Activated T-cell treated with anti-CD3 and anti-CD28 coated beads, Interleukin-2, amount 50 U/mL, for 72 hours (primary cell): Measurements from ENCODE around the gene CARMIL1. TPM values are rescaled to one million over a fixed set of nuclear protein-coding genes. Genes with fewer than 3 reads are reported as not detected.

Experiments used
- ATAC-seq, 2 donors: fragments of 150-1000 bp; cut with Tn5 transposase; replicated peaks in 1 of 2; 2 replicates each; pipeline ENCODE4 v1.10.0; 2021; ENCODE audit warnings: moderate library complexity in 2 of 2, mild to moderate bottlenecking in 1 of 2
- DNase-seq, 2 donors: peaks; one replicate each; pipeline ENCODE4 v3.0.0; 2021 to 2022; ENCODE audit warnings: mixed read lengths in 1 of 2
- H3K27ac Mint-ChIP-seq: one replicate; pipeline ENCODE4 v1.8.0; 2022; ENCODE audit warnings: mild to moderate bottlenecking, moderate library complexity, mixed read lengths
- H3K27me3 Mint-ChIP-seq: one replicate; pipeline ENCODE4 v1.8.0; 2022; ENCODE audit warnings: low read depth, mixed read lengths
- H3K36me3 Mint-ChIP-seq, 2 donors: one replicate each; pipeline ENCODE4 v1.8.0; 2022; ENCODE audit warnings: mixed read lengths in 2 of 2, mild to moderate bottlenecking in 1 of 2; ENCODE audit not compliant: insufficient read depth in 2 of 2
- H3K4me1 Mint-ChIP-seq: one replicate; pipeline ENCODE4 v1.8.0; 2022; ENCODE audit warnings: low read depth, mixed read lengths
- H3K4me3 Mint-ChIP-seq, 2 donors: one replicate each; pipeline ENCODE4 v1.8.0; 2022; ENCODE audit warnings: mild to moderate bottlenecking in 2 of 2, mixed read lengths in 2 of 2, moderate library complexity in 2 of 2
- H3K9me3 Mint-ChIP-seq, 2 donors: one replicate each; pipeline ENCODE4 v1.8.0; 2022; ENCODE audit warnings: mixed read lengths in 2 of 2
- total RNA-seq, 2 donors: library from RNA; stranded (reverse); gene quantifications; one replicate each; pipeline ENCODE4 v1.2.3, GENCODE V29; 2022

CARMIL1 gene
- total RNA-seq, 2 donors from 2014 or later, result 5.0 to 5.6 TPM

DNA sequence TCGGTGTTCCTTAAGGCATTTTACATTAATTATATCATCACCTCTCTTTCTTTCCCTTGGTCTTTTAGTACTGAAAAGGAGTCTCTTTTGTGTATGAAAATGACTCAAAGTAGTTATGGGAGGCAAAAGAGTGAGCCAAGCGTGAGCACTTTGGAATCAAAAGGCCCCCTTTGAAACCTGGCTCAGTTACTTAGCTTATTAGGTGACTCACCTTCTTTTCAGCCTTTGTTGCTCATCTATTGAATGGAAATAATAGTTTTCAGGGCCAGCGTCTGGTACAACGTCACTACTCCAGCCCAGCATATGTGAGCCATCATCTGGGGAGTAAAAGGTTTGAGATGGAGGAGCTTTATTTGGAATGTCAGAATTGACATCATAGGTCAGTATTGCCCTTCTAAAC is 225.5 kb downstream of the CARMIL1 start:
- Mint-ChIP-seq H3K4me1 (no peaks in the 10 kb centered on the region), H3K27me3 (no peaks in the 10 kb centered on the region), H3K9me3 (no peaks in the 10 kb centered on the region), H3K36me3 (no peaks in the 10 kb centered on the region), H3K27ac (no peak overlapping the region), H3K4me3 (no peak overlapping the region)
- DNase-seq, result no peak
- no peak for ATAC-seq

DNA sequence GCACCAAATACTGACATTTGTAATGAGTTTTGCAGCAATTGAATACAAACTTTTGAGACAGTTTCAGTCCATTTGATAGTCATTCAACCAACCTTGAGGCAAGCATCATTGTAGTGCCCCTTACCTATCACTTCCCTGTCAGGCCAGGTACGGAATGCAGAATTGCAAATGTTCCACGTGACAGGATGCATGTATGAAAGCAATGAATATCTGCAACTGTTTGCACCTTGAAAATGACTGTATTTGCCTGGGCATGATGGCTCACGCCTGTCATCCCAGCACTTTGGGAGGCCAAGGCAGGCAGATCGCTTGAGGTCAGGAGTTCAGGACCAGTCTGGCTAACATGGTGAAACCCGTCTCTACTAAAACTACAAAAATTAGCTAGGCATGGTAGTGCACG is 226.8 kb downstream of the CARMIL1 start:
- Mint-ChIP-seq H3K27ac (no peak overlapping the region), H3K4me1 (no peaks in the 10 kb centered on the region), H3K9me3 (no peaks in the 10 kb centered on the region), H3K4me3 (no peak overlapping the region), H3K36me3 (no peaks in the 10 kb centered on the region), H3K27me3 (no peaks in the 10 kb centered on the region)
- DNase-seq (no peak), ATAC-seq (no peak)

DNA sequence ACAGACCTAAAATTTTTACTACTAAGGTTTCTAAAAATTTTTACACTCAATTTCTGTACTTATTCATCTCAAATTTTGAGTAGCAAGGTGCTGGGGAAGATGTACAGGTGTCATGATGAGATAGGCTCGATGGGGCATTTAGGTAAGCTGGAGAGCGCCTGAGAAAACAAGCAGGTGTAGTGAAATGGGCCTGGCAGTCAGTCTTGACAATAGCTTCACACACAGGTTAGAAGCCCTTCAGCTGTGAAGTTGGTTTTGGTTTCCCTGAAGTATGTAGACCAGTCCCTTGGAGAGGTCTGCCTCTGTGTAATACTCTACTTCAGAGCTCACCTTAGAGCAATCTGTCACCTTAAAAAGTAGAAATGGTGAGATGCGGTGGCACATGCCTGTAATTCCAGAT is 228.9 kb downstream of the CARMIL1 start:
- DNase-seq, result no peak
- ATAC-seq, result no peak
- H3K4me3 Mint-ChIP-seq, result no peak overlapping the region
- H3K36me3 Mint-ChIP-seq, result no peaks in the 10 kb centered on the region
- H3K27ac Mint-ChIP-seq, result no peak overlapping the region
- no peaks in the 10 kb centered on the region for H3K27me3 Mint-ChIP-seq
- H3K9me3 Mint-ChIP-seq, result no peaks in the 10 kb centered on the region
- no peaks in the 10 kb centered on the region for H3K4me1 Mint-ChIP-seq

DNA sequence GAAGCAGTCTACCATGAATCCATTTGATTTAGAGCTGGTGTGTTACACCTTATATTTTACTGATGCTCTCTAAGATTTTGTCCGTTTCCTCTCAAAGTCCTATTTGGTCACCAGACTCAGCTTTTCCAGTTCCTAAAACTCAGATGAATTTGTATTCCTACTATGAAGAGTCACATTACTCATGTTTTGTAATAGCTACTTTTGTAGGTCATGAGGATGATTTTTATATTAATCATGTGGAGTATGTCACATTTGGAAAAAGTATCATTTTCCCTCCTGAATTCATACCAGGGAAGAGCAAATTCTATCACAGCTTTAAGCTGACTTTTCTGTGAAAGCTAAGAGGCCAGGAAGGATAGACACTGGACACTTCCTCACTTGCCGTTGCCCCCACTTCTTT is 232.2 kb downstream of the CARMIL1 start:
- no peaks in the 10 kb centered on the region for H3K36me3 Mint-ChIP-seq
- DNase-seq, result no peak

DNA sequence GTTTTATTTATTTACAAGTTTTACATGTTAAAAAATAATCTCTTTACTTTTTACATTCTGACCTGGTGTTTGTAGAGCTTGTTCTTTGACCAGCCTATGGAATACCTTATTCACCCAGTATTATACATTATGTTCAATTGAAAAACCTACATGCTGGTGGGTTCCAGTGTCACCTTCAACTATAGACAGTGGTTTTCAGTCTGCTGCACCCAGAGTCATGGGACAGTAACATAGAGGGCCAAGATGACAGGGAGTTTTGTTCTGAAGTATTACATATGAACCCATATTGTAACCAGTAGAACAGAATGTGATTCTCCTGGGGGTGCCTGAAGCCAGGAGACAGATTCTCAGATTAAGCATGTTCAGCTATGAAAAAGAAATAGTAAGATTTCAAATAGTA is 233.4 kb downstream of the CARMIL1 start:
- ATAC-seq (no peak), DNase-seq (no peak)
- Mint-ChIP-seq H3K9me3 (no peaks in the 10 kb centered on the region), H3K4me1 (no peaks in the 10 kb centered on the region), H3K27ac (no peak overlapping the region), H3K27me3 (no peaks in the 10 kb centered on the region), H3K4me3 (no peak overlapping the region), H3K36me3 (no peaks in the 10 kb centered on the region)

More for the DNA sequence above, 232.2 kb downstream of the CARMIL1 start:
- H3K27ac Mint-ChIP-seq, result no peak overlapping the region
- H3K27me3 Mint-ChIP-seq, result no peaks in the 10 kb centered on the region
- H3K9me3 Mint-ChIP-seq, result no peaks in the 10 kb centered on the region
- H3K4me3 Mint-ChIP-seq, result no peak overlapping the region
- ATAC-seq, result no peak
- no peaks in the 10 kb centered on the region for H3K4me1 Mint-ChIP-seq

DNA sequence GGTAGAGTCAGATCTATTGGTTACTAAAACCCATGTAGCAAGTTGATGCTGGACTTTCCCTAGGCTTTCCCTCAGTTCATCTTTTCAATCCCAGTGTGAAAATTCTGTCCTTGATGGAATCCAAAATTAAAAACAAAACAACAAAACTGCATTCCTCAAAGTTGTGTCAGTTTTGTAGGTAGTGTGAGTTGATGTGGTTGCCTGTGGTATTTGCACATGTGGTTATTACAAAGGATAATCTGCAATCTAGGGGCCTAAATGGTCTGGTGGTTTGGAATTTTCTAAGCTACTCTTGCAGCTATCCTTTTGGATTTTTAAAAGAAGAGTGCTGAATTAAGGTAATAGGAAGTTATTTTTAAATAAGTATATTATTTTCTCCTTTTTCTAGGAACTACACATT is 240.7 kb downstream of the CARMIL1 start:
- no peaks in the 10 kb centered on the region for H3K27me3 Mint-ChIP-seq
- no peaks in the 10 kb centered on the region for H3K9me3 Mint-ChIP-seq
- no peak overlapping the region for H3K27ac Mint-ChIP-seq
- no peaks in the 10 kb centered on the region for H3K36me3 Mint-ChIP-seq
- no peaks in the 10 kb centered on the region for H3K4me1 Mint-ChIP-seq
- no peak for ATAC-seq
- DNase-seq, result no peak
- H3K4me3 Mint-ChIP-seq, result no peak overlapping the region

DNA sequence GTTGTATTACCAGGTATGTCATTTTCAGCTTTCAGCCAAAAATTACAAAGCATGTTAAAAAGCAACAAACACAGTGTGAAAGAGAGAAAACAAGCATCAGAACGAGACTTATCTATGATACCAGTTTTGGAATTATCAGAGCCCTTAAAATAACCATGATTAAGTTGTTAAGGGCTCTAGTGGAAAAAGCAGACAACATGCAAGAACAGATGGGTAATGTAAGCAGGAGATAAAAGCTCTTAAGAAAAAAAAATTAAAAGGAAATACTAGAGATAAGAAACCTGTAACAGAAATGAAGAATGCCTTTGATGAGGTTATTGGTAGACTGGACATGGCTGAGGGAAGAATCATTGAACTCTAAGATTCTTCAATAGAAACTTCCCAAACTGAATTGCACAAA is 245.4 kb downstream of the CARMIL1 start:
- no peaks in the 10 kb centered on the region for H3K27me3 Mint-ChIP-seq
- H3K27ac Mint-ChIP-seq, result no peak overlapping the region
- H3K4me3 Mint-ChIP-seq, result no peak overlapping the region
- no peaks in the 10 kb centered on the region for H3K9me3 Mint-ChIP-seq
- peaks cover 0 to 1% of the 10 kb centered on the region in 2 donors for H3K36me3 Mint-ChIP-seq
- ATAC-seq (no peak), DNase-seq (no peak)
- no peaks in the 10 kb centered on the region for H3K4me1 Mint-ChIP-seq

DNA sequence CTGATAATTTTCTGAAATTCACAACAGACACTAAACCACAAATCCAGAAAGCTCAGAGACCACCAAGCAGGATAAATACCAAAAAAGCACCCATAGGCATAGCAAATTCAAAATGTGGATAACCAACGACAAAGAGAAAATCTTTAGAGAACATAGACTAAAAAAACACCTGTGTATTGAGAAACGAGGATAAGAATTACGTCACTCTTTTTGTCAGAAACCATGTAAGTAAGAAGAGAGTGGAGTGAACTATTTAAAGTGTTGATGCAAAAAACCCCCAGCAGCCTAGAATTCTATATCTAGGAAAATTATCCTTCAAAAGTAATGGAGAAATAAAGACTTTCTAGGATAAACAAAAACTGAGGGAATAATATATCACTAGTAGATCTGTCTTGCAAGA is 245.9 kb downstream of the CARMIL1 start:
- Mint-ChIP-seq H3K27me3 (no peaks in the 10 kb centered on the region), H3K4me3 (no peak overlapping the region)
- no peak for ATAC-seq

DNA sequence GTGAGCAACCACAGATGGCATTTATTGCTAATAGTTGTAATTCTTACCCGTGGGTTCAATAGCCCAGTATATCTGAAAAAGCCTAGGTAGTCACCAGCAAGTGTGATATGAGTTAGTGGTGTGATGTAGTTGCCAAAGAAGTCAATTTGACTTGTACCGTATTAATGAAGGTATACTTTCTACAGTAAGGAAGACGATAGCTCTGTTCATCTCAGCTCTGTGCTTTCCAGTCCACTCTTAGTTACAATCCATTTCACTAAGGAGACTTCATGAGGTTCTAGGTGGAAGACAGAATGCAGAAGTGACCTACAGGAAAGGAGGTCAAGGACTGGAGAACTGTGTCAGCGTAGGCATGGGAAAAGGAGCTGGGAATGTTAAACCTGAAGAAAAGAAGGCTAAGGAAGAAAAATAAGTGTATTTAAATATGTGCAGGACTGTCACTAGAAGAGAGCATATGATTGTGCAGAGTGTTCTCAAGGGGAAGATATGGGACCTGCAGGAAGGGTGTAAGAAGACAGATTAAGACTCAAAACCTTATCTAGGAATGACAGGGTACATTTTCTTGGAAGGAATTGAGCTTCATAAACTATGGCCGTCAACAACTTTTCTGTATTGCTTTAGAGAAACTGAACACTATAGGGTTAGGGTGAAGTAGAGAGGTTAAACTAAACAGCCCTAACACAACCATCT is 255.9 kb downstream of the CARMIL1 start:
- no peak overlapping the region for H3K4me3 Mint-ChIP-seq
- H3K27ac Mint-ChIP-seq, result no peak overlapping the region
- H3K27me3 Mint-ChIP-seq, result no peaks in the 10 kb centered on the region
- DNase-seq, result no peak
- no peak for ATAC-seq
- no peaks in the 10 kb centered on the region for H3K9me3 Mint-ChIP-seq
- H3K36me3 Mint-ChIP-seq, result no peaks in the 10 kb centered on the region
- no peaks in the 10 kb centered on the region for H3K4me1 Mint-ChIP-seq

More for the DNA sequence above, 245.9 kb downstream of the CARMIL1 start:
- DNase-seq, result no peak
- H3K9me3 Mint-ChIP-seq, result no peaks in the 10 kb centered on the region
- H3K36me3 Mint-ChIP-seq, result peaks cover 0 to 1% of the 10 kb centered on the region in 2 donors
- no peak overlapping the region for H3K27ac Mint-ChIP-seq
- no peaks in the 10 kb centered on the region for H3K4me1 Mint-ChIP-seq

DNA sequence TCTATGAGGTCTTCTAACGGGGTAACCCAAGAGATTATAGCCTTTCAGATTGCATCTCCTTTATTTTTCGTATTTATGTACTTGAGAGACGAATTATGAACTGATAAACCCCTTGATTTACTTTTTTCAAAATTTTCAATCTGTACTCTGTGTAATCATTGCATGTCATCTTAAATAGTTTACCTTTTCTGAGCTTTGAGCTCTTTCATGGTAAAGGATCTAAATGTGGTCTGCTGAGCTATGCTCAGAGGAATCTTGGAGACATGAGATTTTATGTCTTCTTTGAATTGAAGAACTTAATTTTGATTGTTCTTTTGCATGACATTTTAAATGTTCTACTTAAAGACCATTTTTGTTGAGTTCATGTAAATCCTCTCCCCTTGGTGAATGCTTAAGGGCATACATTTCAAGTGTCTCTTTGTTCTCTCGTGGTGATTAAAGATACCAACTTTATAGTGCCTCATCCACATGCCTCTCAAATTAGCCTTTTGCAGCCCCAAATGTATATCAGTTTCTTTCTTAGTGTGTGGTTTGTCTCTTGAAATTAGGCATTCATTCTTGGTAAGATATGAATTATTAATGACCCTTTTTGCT is 256.6 kb downstream of the CARMIL1 start:
- Mint-ChIP-seq H3K4me3 (no peak overlapping the region), H3K9me3 (no peaks in the 10 kb centered on the region), H3K27me3 (no peaks in the 10 kb centered on the region), H3K36me3 (no peaks in the 10 kb centered on the region), H3K27ac (no peak overlapping the region), H3K4me1 (no peaks in the 10 kb centered on the region)
- no peak for ATAC-seq
- no peak for DNase-seq

DNA sequence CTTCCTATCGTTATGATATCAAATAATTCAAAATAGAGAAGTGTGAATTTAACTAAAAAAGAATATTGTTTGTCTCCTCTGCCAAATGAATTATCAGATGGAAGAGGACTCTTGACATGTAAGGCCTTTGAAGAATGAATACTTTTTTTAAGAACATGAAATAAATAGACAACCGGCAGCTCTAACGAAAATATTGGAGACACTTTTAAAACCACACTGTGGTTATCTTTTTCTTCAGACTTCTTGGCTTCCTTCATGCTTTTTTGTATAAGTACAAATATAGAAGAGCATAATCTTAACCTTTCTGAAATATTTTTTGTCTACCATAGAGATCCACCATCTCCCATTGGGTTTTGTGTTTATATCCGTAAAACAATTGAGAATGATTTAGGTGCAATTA is 257.6 kb downstream of the CARMIL1 start:
- Mint-ChIP-seq H3K9me3 (no peaks in the 10 kb centered on the region), H3K27me3 (no peaks in the 10 kb centered on the region), H3K4me3 (no peak overlapping the region), H3K36me3 (no peaks in the 10 kb centered on the region), H3K27ac (no peak overlapping the region), H3K4me1 (no peaks in the 10 kb centered on the region)
- ATAC-seq (no peak), DNase-seq (no peak)

DNA sequence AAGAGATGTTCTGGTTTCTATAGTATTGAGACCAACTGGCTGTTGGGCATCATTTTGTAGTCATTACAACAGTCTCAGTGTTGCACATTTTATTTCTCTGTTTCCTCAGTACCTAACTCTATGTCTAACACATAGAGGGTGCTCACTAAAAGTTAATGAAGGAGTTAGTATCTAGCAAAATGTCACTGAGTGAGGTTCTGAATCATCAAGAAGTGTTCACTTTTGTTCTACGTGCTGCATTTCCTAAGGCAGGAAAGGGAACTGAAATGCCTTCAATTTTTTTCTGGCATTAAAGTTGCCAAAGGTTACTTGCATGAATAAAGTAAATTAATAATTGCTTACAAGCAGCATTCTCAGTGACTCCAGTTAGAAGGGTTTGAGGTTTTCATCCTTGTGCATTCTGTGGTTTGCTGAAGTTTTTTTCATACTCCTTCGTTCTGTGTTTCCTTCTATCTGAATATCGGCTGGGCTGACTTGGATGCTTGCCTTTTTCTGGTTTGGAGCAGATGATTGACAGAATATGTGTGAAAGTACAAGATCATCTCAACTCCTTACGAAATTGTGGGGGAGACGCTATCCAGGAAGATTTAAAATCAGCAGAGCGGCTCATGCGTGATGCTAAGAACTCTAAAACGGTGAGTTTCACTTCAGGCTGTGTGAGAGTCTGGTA is 258.3 kb downstream of the CARMIL1 start:
- no peak for ATAC-seq
- Mint-ChIP-seq H3K9me3 (no peaks in the 10 kb centered on the region), H3K4me1 (no peaks in the 10 kb centered on the region), H3K27me3 (no peaks in the 10 kb centered on the region), H3K27ac (no peak overlapping the region), H3K4me3 (no peak overlapping the region), H3K36me3 (no peaks in the 10 kb centered on the region)
- no peak for DNase-seq

DNA sequence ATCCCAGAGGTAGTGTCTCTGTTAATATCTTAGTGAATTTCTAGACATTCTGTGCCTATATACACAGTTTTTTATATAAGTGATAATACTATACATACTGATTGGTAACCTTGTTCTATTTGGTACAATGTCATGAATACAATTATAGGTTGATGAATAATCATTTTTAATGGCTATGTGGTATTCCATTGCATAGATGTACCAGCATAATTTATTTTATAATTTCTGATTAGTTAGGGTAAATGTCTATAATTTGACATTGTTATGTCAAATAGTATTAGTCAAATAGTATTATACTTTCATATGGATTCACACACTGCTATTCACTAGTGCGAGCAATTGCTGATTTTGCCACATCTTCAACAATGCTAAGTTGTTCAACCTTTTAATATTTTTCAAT is 262.1 kb downstream of the CARMIL1 start:
- Mint-ChIP-seq H3K27ac (no peak overlapping the region), H3K4me3 (no peak overlapping the region), H3K36me3 (no peaks in the 10 kb centered on the region), H3K9me3 (no peaks in the 10 kb centered on the region), H3K4me1 (no peaks in the 10 kb centered on the region), H3K27me3 (no peaks in the 10 kb centered on the region)
- DNase-seq (no peak), ATAC-seq (no peak)
